Measurements from ENCODE around the gene PSG2.
"Not testable (repeated sequence)": the region's sequence is repeated elsewhere in the genome, so short reads cannot be mapped to it uniquely, and the experiment has no call there.

The PSG2 gene

DNA sequence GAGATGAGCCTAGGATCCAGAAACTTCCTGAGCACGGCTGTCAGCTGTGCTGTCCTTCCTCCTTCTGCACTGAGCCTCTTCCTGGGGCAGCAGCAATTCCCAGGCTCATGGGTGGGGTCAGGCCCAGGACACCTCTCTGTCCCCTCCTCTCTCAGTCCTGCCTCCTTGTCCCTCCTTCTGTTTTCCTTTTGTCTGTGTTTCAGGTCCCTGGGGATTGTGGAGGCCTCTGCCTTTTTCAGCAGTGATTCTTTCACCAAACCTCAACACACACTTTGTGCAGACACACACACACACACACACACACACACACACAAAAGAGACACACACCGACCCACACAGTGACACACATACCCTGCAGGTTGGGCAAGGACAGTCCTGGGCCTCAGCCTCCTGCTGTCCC lies at the start of gene PSG2:
TSS of gene PSG2 (minus strand) at position 101 of the 400 bp plus-strand sequence. CDS start 132 bp downstream, outside the sequence.
- not testable (repeated sequence) for DNase-seq

DNA sequence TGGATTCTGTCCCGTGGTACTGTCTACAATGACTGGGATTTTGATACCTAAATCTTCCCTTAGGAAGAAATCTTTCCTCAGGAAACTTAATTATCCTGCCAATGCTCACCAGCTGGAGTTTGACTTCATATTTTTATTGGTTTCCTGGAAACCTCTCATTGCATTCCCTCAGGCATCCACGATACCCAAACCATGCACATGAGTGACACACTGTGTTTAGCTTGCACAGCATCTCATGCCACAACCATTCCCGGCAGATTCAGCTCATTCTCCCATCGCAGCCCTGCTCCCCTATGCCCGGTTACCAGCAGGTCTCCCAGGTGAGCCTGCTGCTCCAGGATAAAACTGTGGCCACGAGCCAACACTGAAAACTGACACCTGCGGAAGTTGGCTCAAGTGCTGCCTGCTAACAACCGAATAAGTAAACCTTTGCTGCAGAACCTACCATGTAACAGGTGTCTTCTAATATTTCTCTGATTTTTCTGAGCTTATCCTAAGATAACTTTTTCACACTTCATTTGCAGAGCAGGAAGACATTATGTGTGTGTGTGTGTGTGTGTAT lies 48.9 kb upstream of the PSG2 start:
- DNase-seq, result not testable (repeated sequence)

DNA sequence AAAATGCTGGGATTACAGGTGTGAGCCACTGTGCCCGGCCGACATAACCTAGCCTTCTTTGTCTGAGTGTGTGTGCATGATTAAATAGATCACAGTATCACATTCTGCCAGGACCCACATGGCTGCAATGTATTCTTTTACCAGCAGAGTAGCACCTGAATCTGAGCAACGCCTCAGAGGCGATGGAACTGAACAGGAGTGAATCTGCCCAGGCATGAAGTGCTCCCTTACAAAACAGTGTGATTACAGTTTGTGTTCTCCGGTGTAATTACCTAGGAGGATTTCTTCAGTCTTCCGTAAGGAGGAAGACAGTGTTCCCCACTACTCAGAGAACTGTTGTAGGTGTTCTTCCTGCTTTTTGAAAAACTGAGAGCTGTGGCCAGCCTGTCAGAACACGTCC lies 46.7 kb upstream of the PSG2 start:
- not testable (repeated sequence) for DNase-seq

DNA sequence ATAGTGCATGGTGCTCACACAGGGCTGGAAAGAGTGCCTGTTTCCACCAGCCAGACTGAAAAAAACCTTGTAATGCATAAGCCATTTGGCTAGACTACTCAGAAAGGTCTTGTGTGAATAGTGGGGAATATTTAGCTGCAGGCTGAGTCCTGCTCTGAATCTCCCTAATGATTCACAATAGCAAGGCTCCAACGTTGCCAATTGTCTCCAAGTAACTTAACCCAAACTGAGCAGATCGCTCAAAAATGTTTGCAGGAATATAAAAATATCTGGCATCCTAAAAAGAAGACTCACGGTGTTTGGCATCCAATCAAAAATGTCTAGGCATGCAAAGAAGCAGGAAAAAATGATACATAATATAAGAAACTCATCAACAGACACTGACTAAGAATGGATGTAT lies 44.8 kb upstream of the PSG2 start:
- not testable (repeated sequence) for DNase-seq

DNA sequence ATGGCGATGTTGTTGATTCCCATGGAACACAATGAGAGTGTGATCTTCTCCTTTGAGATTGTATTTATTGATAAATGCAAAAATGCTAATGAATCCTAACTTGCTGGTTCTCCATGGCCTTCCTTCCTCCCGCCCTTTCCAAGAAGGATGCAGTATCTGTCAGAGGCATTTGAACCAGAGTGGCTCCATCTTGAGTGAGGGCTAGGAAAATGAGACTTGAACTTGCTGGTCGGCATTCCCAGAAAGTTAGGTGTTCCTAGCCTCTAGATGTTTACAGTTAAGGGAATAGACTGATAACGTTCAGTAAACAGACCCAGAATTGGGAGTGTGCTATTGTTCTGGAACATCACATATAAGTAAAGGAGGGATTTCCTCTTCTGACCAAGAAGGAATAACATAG lies 44.2 kb upstream of the PSG2 start:
- no peak for DNase-seq

DNA sequence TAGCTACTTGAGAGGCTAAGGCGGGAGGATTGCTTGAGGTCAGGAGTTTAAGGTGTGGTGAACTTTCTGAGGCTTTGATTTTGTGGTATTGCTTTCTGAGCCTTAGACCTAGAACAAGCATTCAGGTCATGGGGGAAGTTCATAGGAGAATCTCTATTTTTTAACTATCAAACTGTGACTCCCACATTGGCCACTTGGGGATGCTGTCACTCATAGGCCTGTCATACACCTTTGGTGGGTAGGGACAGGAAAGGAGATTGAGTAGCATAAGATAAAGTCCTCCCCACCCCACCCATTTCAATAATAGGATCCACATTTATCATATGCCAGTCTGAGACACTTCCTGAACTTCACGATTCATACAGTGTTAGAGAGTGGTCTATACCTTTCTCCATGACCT lies 41.9 kb upstream of the PSG2 start:
- no peak for DNase-seq

DNA sequence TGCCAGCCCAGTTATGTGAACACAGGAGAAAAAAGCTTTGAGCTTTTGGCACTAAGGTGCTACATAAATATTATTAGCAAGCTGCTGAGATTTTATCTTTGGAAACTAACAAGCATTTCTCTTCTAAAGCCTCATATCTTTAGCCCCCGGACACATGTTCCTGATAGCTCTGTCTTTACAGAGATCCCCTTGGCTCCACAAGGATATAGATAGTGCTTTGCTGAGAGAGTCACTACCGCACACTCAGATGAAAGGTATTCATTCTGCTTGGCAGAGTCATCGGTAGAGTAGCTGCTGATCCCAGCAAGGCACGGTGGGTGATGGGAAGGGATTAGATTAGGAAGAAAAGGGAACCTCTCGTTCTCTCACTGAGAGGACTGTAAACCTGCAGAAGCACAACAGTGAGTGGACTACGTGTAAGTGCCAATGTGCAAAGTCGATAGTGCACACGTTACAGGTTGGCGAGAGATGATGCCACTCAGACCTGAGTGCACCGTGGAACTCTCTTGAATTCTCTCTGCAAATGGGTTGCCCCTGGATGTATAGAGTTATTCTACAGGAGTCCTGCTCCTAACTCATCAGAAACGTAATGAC lies 38.0 kb upstream of the PSG2 start:
- DNase-seq, result not testable (repeated sequence)

DNA sequence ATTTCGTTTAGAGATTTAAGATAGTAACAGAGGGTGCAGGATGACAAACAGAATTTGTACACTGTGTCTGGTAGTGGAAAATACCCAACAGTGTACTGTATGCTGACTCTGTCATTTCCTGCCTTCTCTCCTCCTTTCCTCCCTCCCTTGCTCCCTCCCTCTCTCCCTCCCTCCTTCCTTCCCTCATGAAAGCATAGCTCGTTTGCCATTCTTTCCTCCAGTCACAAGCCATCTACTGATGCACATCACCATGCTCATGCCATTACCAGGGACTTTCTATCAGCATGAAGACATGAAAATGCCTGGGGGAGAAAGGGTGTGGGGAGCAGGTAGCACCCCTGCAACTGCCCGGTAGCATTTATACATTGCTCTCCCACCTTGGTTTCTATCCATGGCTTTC lies 37.0 kb upstream of the PSG2 start:
- DNase-seq, result not testable (repeated sequence)

DNA sequence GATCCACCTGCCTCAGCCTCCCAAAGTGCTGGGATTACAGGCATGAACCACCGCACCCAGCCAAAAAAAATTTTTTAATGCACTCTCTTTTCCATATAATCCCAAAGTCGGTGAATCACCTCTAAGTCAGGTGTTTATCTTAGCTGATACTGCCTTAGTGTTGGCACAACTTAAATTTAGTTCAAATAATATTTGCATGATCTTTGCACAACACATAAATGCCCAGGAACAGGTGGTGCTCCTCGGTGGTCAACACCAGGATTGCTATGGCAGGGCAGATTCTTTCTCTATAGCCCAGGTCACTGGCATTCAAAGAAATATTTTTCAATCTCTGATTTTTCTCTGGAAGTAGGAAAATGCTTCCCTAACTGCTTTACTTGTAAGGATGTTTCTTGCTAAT lies 33.9 kb upstream of the PSG2 start:
- not testable (repeated sequence) for DNase-seq

DNA sequence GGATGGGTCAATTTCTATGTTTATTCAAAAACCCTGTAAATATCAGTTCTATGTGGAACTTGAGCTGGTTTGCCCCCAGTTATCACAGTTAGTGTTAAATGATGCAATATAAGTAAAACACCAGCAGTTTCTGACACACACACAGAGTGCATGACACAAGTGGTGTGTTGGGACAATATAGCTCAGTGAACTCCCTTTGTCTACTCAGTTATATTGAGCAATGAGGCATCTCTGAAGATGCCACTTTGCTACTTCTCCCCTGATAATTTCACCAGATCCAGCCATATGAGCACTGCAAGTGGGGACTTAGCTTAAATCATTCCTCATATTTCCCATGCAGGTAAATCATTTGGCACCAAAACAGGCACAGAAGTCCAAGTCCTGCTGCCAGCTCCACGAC lies 33.0 kb upstream of the PSG2 start:
- not testable (repeated sequence) for DNase-seq

DNA sequence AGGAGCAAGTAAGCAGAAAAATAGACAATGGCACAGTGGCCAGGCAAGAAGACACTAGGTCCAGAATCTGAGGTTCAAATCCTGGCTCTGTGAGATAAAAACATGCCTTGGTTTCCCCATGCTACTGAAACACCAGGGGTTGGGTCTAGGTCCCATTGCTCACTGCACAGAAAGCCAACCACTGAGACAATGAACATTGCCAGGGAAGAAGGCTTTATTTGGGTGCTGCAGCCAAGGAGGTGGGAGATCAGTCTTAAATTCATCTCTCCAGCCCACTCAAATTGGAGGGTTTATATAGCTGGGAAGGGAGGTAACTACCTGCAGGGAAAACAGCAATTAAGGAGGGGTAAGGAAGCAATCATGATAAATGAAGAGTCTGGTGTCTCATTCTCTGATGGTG lies 32.6 kb upstream of the PSG2 start:
- not testable (repeated sequence) for DNase-seq

DNA sequence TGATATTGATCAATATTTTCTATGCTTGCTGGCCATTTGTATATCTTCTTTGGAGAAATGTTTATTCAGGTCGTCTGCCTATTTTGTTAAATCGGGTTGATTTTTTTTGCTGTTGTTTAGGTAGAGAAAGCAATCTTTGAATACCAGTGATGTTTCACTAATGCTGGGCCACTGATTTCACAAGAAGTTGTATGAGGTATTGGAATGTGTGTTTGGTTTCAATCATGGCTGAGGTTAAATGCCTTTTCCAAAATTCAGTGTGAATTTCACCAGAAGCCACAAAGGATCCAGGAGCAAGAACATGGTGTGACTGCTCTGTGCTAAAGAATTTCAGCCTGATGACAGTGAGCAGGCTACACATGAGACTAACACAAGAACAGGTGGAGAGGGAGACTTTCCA lies 32.1 kb upstream of the PSG2 start:
- DNase-seq, result not testable (repeated sequence)

DNA sequence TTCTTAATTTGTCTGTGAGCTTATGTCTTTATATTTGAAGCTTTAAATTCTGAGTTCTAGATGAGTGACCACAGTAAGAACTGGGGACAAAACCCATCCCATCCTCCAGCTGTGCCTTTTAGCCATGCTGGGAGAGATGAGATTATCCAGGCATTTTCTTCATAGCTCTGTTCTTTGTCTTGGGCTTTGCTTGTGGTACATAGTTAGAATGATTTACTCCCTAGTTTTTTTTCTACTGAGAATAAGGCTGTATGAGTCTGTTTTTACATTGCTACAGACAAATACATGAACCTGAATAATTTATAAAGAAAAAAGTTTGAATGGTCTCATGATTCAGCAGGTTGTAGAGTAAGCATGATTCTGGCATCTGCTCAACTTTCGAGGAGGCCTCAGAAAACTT lies 24.9 kb upstream of the PSG2 start:
- not testable (repeated sequence) for DNase-seq

DNA sequence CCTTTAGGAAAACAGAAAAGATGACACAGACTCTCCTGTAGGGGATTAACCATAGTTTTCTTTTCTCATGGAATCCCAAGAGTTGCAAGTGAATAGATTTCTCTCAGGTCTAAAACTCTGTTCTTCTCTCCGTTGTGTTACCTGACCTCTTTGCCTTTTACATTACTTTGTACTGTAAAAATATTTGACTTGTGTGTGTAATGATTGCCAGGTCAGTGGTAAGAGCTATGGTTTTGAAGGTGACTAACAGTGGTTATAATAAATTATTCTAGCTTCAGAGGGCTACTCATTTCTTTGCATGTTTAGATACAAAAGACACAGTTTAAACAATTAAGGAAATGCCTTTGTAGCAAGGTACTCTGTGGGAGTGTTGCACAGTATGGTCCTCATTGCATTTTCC lies 23.0 kb upstream of the PSG2 start:
- DNase-seq, result no peak

DNA sequence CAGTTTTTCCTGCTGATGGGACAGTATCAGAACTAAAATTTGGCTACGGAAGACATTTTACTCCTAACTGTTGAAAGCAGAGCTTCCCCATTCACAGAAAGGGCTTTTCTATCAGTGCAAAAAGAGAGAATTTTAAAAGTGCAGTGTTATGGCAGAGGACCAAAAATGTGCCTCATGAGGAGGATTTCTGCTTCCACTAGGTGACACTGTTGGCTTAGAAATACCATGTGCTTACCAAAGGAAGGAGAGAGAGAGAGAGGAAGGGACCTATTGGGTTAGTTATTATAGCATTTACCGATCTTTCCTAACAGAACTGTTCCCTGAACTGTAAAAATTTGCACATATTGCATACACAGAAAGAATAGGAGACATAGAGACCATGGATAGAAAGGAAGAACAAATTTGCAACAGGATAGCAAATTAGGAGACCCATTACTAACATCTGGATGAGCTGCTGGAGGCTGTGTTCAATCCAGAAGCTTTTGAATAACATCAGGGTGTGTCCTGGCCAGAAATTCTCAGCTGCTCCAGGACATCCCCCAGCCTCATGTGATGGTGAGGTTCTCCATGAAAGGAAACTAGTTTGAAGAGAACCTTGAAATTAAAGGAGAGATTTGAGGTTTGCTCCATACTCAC lies 21.8 kb upstream of the PSG2 start:
- not testable (repeated sequence) for DNase-seq

DNA sequence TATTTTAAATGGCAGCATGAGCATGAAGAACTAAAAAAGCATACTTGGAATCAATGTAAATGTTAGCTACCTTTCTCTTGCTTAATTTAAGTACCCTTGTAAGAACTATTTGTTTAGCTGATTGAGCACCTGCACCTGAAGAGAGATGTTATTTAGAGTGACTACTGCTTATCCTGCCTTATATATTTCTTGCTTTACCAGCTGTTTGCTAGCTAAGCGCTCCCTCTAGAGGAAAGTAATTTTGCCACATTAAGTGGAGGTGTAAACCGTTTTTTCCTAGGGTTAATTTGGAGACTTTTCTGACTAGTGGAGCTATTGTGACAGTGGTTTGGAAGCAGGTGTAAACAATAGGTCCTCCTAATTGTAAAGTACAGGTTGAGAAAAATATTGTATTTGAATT lies 19.4 kb upstream of the PSG2 start:
- no peak for DNase-seq

DNA sequence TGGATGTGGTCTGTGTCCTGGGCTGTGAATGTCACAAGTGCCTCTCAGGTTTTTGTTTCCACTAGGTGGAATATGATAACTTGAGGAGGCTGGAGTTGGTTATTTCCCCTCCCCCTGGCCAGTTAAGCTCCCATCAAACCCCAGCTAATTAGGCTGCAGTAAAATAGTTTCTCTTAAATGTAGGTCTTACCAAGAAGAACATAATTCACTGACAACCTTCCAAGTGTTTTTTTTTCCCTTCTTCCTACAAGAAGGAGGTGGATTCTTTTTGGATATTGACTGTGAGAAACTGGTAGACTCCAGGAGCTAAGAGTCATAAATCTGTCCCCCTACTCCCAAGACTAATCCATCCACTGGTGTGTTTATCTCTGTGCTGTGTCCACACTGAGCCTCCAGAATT lies 15.9 kb upstream of the PSG2 start:
- not testable (repeated sequence) for DNase-seq

DNA sequence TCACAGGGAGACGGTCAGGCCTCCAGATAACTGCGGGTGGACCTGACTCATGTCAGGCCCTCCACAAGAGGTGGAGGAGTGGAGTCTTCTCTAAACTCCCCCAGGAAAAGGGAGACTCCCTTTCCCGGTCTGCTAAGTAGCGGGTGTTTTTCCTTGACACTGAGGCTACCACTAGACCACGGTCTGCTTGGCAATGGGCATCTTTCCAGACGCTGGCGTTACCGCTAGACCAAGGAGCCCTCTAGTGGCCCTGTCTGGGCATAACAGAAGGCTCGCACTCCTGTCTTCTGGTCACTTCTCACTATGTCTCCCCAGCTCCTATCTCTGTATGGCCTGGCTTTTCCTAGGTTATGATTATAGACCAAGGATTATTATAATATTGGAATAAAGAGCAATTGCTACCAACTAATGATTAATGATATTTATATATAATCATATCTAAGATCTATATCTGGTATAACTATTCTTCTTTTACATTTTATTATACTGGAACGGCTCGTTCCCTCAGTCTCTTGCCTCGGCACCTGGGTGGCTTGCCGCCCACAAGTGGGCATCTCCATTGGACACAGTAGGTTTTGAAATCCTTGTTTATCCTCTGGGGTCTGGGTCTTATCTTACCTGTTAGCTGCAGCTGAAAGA lies 5.3 kb upstream of the PSG2 start:
- not testable (repeated sequence) for DNase-seq

DNA sequence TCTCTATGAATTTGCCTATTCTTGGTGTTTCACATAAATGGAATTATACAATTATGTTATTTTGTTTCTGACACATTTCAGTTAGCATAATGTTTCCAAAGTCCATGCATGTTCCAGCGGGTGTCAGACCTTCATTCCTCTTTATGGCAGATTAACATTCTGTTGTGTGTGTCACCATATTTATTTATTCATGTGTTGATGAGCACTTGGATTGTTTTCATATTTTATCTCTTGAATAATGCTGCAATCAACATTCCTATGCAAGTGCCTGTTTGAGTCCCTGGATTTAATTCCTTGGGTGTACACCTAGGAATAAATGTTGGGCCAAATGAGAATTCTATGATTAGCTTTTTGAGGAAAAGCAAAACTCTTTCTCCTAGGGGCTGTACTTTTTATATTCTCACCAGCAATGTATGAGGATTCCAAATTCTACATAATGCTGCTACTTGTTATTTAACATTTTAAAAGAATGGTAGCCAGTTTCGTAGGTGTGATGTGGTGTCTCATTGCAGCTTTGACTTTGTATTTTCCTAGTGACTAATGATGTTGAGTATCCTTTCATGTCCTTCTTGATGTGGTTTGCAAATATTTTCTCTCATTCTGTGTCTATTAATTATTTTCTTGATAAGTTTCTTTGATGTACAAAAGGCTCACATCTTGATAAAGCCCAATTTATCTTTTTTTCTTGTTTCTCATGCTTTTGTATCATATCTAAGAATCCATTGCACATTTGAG lies 3.5 kb upstream of the PSG2 start:
- DNase-seq, result not testable (repeated sequence)

DNA sequence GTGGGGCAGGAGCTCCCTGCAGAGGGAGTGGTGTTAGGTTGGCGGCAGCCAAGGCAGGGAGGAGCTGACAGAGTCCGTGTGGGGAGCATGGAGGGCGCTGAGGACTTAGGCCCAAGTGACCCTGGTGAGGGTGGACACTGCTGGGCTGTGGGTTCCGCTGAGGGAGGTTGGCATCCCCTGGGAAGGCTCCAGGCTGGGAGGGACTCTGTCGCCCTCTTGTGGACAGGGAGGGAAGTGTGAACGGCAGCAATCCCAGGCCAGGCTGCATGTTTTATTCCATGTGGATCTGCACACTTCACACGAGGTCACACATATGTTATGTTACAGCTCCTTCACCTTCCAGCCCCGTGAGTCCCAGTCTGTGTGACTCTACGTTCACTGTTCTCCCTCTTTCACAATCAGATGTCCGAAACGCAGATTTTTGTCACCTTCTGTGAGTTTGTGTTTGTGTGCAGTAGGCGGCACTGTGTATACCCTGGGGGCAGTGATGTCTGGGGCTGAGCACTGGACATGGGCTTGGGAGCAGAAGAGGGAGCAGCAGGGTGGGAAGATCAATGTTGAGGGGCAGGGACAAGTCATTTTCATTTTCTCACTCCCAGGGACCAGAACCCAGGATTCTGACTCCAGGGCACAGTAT lies 1.8 kb upstream of the PSG2 start:
- not testable (repeated sequence) for DNase-seq

DNA sequence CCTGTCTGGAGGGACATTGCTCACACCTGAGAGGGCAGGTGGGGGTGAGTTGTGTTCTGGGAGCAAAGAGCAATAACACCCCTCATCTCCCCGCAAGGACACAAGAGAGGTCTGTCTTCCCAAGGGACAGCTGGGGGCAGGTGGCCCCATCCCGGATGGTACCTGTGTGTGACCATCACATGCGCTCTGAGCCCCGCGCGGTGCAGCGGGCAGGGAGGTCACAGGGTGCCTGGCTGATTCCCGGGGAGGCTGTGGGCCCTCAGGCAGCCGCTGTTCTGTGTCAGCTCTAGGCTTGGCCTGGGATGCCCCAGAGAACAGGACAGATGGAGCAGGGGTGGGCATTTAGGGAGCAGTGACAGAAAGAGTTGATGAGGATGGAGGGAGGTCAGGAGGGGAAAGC lies 1.2 kb upstream of the PSG2 start:
- not testable (repeated sequence) for DNase-seq

DNA sequence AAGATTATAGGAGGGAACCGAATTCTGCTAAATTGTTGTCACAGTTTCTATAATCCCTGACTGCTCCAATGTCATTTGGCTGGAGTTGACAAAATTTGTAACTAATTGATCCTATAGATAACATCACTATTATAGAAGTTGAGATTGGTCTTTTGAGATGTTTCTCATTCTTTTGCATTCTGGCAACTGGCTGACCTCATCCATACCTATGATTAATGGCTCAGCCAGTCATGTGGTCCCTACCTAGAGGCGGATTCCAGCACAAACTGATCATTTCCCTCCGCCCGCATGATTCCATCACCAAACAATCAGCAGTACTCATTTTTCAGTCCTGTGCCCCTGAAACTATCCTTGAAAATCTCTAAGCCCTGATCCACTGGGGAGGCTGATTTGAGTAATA lies 4.2 kb downstream of the PSG2 start:
- no peak for DNase-seq

DNA sequence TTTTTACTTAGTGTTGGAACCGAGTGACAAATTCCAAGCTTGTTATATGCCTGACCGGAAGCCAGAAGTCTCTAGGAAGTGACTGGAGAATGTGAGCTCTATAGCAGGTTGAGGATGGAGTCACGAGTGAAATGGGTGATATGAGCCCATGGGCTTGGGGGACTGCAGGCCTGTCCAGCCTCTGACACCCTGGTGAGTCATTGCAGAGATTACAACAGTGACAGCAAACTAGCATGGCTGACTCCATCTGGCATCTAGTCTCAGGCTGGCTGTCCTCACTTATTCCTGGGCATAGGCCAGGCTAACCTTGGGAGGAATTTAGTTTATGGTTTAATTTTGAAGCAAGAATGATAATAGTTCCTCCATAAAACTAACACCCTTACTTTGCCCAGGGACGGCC lies 4.6 kb downstream of the PSG2 start:
- not testable (repeated sequence) for DNase-seq
